ENCODE measurements around the gene FBXO45.
A peak's percentile ranks its signal among the peaks of the same experiment; 100 is the strongest.
"Not testable (repeated sequence)": the region's sequence is repeated elsewhere in the genome, so short reads cannot be mapped to it uniquely, and the experiment has no call there.

The FBXO45 gene

DNA sequence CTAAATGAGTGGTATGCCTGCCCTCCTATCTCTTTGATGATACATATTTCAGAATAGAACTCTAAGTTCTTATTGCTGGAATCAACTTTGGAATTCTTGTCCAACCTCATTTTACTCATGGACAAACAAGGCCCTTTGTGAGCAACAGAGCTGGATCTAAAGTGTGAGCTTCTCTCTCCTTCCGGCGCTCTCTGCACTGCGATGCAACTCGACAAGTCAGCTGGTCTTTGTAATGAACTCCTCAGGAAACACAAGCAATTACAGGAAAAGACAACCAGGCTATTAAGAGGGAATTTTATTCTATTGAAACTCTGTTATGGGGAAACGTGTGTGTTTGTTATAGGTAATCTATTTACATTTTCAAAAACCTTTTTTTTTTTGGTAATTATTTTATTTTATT, 50.8 kb downstream of the FBXO45 start:
- peak; percentile 46 for DNase-seq (ENCODE audit: low spot score)

DNA sequence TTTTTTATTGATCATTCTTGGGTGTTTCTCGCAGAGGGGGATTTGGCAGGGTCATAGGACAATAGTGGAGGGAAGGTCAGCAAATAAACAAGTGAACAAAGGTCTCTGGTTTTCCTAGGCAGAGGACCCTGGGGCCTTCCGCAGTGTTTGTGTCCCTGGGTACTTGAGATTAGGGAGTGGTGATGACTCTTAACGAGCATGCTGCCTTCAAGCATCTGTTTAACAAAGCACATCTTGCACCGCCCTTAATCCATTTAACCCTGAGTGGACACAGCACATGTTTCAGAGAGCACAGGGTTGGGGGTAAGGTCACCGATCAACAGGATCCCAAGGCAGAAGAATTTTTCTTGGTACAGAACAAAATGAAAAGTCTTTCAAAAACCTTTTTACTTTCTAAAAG, 51.2 kb downstream of the FBXO45 start:
- DNase-seq (ENCODE audit: low spot score) = not testable (repeated sequence)

DNA sequence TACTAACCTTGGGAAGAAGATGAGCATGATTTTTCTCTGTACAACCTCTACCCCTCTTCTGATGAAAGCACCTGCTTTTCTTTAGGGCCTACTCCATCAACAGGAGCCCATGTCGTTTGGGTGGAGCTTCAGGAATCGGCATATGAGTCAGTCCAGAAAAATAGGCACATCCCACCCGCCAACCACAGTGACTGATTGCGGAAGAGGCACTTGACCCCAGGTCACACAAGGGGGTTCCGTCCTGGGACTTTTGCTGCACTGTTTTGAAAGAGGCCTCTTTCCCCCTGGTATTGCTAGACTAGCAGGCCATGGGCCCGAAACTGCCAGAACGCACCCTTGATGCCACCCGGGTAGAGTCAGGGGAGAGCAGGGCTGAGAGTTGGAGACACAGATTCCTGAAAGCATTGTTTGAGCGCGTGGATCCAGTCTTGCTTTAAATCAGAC, 51.7 kb downstream of the FBXO45 start:
- peak; percentile 53 for DNase-seq (ENCODE audit: low spot score)

GRCh38 chr3:196620684-196621083, 52.2 kb downstream of the FBXO45 start:
- DNase-seq (ENCODE audit: low spot score) = no peak

DNA sequence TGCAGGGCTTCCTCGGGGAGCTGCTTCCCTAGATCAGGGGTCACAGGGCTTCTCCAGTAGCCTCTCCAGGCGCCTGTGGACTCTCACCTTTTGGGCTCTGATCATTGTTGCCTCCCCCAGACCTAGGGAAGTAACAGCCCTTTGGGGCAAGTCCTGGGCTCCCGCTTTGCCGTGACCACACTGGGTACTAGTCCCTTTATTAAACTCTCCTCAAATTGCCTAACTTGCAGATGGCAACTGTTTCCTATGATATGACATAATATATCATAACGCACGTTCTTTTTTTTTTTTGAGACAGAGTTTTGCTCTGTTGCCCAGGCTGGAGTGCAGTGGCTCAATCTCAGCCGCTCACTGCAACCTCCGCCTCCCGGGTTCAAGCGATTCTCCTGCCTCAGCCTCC, 53.2 kb downstream of the FBXO45 start:
- no peak for DNase-seq (ENCODE audit: low spot score)

DNA sequence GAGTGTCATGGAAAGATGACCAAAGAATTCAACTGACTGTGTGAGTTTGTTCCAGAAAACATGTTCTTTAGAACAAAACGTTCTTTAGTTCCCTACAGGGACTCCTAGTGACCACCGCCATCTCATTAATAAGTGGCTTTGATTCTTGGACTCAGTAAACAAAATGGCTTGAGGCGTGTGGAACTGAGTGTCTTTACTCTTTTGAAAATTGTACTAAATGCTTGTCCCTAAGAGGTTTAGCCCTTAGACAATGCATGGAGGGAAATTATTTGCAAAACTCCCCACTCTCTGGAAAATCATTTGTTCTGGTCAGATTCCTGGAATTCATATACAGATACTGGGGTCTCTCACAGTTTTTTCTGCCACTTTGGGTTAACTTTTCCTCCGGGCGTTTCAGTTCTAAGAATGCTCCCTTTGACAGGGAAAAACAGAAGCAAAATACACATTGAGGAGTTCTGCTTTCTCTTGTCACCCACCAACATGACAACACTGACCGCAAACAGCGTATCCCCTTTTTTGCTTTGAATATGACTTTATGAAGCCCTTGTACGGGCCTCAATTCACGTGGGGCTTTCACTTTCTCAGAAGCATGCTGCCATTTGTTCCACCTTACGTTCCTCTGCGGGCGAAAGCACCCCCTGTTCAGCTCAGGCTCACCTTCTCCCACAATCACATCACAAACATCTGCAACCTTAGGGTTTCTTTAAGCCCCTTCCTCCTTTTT, 55.8 kb downstream of the FBXO45 start:
- no peak for DNase-seq (ENCODE audit: low spot score)

GRCh38 chr3:196624907-196625306, 56.4 kb downstream of the FBXO45 start:
- DNase-seq (ENCODE audit: low spot score) = no peak

- DNase-seq (ENCODE audit: low spot score) = no peak
Observed at GRCh38 chr3:196625331-196625730, 56.9 kb downstream of the FBXO45 start.

- no peak for DNase-seq (ENCODE audit: low spot score)
Observed at GRCh38 chr3:196627918-196628231, 59.4 kb downstream of the FBXO45 start.

- DNase-seq (ENCODE audit: low spot score) = no peak
Observed at GRCh38 chr3:196629228-196629627, 60.8 kb downstream of the FBXO45 start.

GRCh38 chr3:196631682-196632045, 63.2 kb downstream of the FBXO45 start:
- no peak for DNase-seq (ENCODE audit: low spot score)

GRCh38 chr3:196632046-196632751, 63.7 kb downstream of the FBXO45 start:
- no peak for DNase-seq (ENCODE audit: low spot score)

DNA sequence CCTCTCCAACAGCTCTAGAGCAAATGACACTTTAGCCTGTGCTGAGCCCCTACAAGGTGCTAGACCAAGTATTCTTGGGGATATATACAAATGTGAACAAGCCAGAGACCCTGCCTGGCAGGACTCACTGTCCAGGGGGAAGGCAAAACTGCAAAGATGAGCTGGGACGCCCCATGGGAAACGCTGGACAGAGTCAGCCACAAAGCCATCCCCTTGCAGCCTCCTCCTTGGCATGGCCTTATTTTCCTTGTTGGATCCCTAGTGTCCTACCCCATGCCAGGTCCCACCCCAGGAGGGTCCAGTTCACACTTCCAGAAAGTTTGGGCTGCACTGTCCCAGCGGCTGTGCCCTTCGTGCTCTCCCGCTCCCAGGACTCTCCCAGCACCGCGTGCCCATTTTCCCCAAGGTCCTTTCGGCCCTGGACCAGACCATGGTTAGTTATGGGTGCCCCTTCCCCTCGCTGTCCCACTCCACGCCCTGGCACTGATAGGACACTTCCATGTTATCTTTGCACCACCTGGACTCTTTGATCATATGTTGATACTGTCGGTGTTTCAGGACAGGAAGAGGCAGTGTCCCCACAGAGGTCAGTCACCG, 65.2 kb downstream of the FBXO45 start:
- DNase-seq (ENCODE audit: low spot score) = no peak

DNA sequence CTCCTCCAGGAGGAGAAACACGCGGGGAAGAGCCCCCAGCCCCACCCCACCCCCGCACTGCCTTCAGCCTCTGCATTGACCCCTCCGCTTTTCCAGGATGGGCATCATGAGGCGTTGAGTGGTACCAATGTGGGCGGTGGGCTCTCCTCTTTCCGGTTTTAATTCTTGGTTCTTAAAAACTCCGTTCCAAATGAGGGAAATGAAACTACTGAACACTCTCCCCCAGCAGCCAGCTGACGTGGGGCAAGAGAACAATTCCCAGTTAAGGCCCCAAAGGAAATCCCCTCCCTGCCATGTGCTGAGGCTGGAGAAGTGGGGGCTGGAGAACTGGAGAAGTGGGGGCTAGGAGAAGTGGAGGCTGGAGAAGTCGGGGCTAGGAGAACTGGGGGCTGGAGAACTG, 65.8 kb downstream of the FBXO45 start:
- no peak for DNase-seq (ENCODE audit: low spot score)

GRCh38 chr3:196634829-196635228, 66.4 kb downstream of the FBXO45 start:
- DNase-seq (ENCODE audit: low spot score) = no peak

- DNase-seq (ENCODE audit: low spot score) = no peak
Observed at GRCh38 chr3:196636369-196637349, 68.2 kb downstream of the FBXO45 start.

GRCh38 chr3:196637941-196638340, 69.5 kb downstream of the FBXO45 start:
- DNase-seq (ENCODE audit: low spot score) = not testable (repeated sequence)
